Measurements from ENCODE around the gene LCN12. TPM values are rescaled to one million over a fixed set of nuclear protein-coding genes. Genes with fewer than 3 reads are reported as not detected.

Gene LCN12
- total RNA-seq, 1 donor from 2014 or later = 1.5 TPM

GRCh38 chr9:136939996-136940525, 12.0 kb upstream of the LCN12 start:
- H3K27me3 Mint-ChIP-seq (ENCODE audit: unreplicated experiment) = peaks cover 10% of the 10 kb centered on the region
- H3K27ac Mint-ChIP-seq (ENCODE audit: unreplicated experiment) = no peak overlapping the region
- no peak overlapping the region for H3K4me3 Mint-ChIP-seq (ENCODE audit: unreplicated experiment)
- no peak for TF ChIP-seq CTCF (IDR thresholded peaks at IDR 0.05; ENCODE audit: unreplicated experiment)
- peaks cover 3% of the 10 kb centered on the region for H3K4me1 Mint-ChIP-seq (ENCODE audit: unreplicated experiment)
- DNase-seq (ENCODE audit: low spot score) = no peak
- H3K36me3 Mint-ChIP-seq (ENCODE audit: low read depth, unreplicated experiment) = peaks cover 18% of the 10 kb centered on the region
- no peaks in the 10 kb centered on the region for H3K9me3 Mint-ChIP-seq (ENCODE audit: unreplicated experiment)

GRCh38 chr9:136940526-136941230, 11.4 kb upstream of the LCN12 start:
- no peak for TF ChIP-seq CTCF (IDR thresholded peaks at IDR 0.05; ENCODE audit: unreplicated experiment)
- Mint-ChIP-seq H3K27me3 (ENCODE audit: unreplicated experiment) (peaks cover 10% of the 10 kb centered on the region), H3K36me3 (ENCODE audit: low read depth, unreplicated experiment) (peaks cover 18% of the 10 kb centered on the region), H3K27ac (ENCODE audit: unreplicated experiment) (no peak overlapping the region), H3K4me1 (ENCODE audit: unreplicated experiment) (peaks cover 3% of the 10 kb centered on the region), H3K4me3 (ENCODE audit: unreplicated experiment) (no peak overlapping the region), H3K9me3 (ENCODE audit: unreplicated experiment) (no peaks in the 10 kb centered on the region)
- no peak for DNase-seq (ENCODE audit: low spot score)

- Mint-ChIP-seq H3K4me1 (ENCODE audit: unreplicated experiment) (peaks cover 3% of the 10 kb centered on the region), H3K27ac (ENCODE audit: unreplicated experiment) (no peak overlapping the region), H3K9me3 (ENCODE audit: unreplicated experiment) (no peaks in the 10 kb centered on the region), H3K27me3 (ENCODE audit: unreplicated experiment) (peaks cover 10% of the 10 kb centered on the region), H3K36me3 (ENCODE audit: low read depth, unreplicated experiment) (peaks cover 15% of the 10 kb centered on the region), H3K4me3 (ENCODE audit: unreplicated experiment) (no peak overlapping the region)
- no peak for DNase-seq (ENCODE audit: low spot score)
- TF ChIP-seq CTCF (IDR thresholded peaks at IDR 0.05; ENCODE audit: unreplicated experiment) = no peak
Measured at GRCh38 chr9:136941231-136942111, 10.6 kb upstream of the LCN12 start.

GRCh38 chr9:136942112-136942880, 9.8 kb upstream of the LCN12 start:
- no peak for TF ChIP-seq CTCF (IDR thresholded peaks at IDR 0.05; ENCODE audit: unreplicated experiment)
- DNase-seq (ENCODE audit: low spot score) = no peak
- Mint-ChIP-seq H3K36me3 (ENCODE audit: low read depth, unreplicated experiment) (peaks cover 12% of the 10 kb centered on the region), H3K4me3 (ENCODE audit: unreplicated experiment) (peak overlapping the region; percentile 62), H3K27me3 (ENCODE audit: unreplicated experiment) (peaks cover 10% of the 10 kb centered on the region), H3K9me3 (ENCODE audit: unreplicated experiment) (no peaks in the 10 kb centered on the region), H3K27ac (ENCODE audit: unreplicated experiment) (no peak overlapping the region), H3K4me1 (ENCODE audit: unreplicated experiment) (peaks cover 3% of the 10 kb centered on the region)

Data from endothelial cell (in vitro differentiated cells).